Transverse colon (tissue), 4 donors: ENCODE results near the gene SLX4IP. TPM values are rescaled to one million over a fixed set of nuclear protein-coding genes. Genes with fewer than 3 reads are reported as not detected.

ENCODE experiments used
- DNase-seq: peaks from one replicate; pipeline ENCODE4 v3.0.0-alpha.2; 2019
- H3K27ac ChIP-seq, 4 donors: fragments of 200-600 bp; sonication (generic); 2 replicates each; pipeline ENCODE4 v1.5.1; 2016 to 2018; ENCODE audit warnings: inconsistent platforms in 4 of 4
- H3K27me3 ChIP-seq: fragments of 200-600 bp; sonication (generic); 2 replicates; pipeline ENCODE4 v1.5.1; 2017; ENCODE audit warnings: inconsistent platforms
- H3K36me3 ChIP-seq, 4 donors: fragments of 200-600 bp; sonication (generic); 2 replicates each; pipeline ENCODE4 v1.5.1; 2017 to 2019; ENCODE audit warnings: inconsistent platforms in 4 of 4
- H3K4me1 ChIP-seq, 4 donors: fragments of 200-600 bp; sonication (generic); 2 replicates each; pipeline ENCODE4 v1.5.1; 2017 to 2020; ENCODE audit warnings: inconsistent platforms in 4 of 4
- H3K4me3 ChIP-seq, 4 donors: fragments of 200-600 bp; sonication (generic); 1 replicate in 1 of 4; 2 replicates in 3 of 4; pipeline versions ENCODE4 v1.5.1 to v1.6.1; 2017 to 2019; ENCODE audit warnings: inconsistent platforms in 4 of 4
- H3K9me3 ChIP-seq, 2 donors: fragments of 200-600 bp; sonication (generic); 2 replicates each; pipeline ENCODE4 v1.5.1; 2017 to 2019; ENCODE audit warnings: inconsistent platforms in 2 of 2
- EP300 ChIP-seq: sonication (generic); formaldehyde crosslinking; IDR thresholded peaks from one replicate; pipeline ENCODE4 v1.6.1; 2017; ENCODE audit warnings: antibody characterized with exemption, low read depth
- POLR2A ChIP-seq: fragments of 450-650 bp; IDR thresholded peaks from one replicate; pipeline ENCODE4 v1.6.1; 2016; ENCODE audit warnings: antibody characterized with exemption, mild to moderate bottlenecking, moderate library complexity
- POLR2AphosphoS5 ChIP-seq, 3 donors: sonication (generic); formaldehyde crosslinking; IDR thresholded peaks; one replicate each; pipeline ENCODE4 v1.6.1; 2016; ENCODE audit warnings: antibody characterized with exemption in 3 of 3
- WGBS, 2 donors: methylation state at CpG; one replicate each; pipeline ENCODE4 v1.1.5; 2018; ENCODE audit warnings: low coverage in 1 of 2; 5-methylcytosine and 5-hydroxymethylcytosine counted together
- in situ Hi-C, 4 donors: fragments of 200-750 bp; cut with MboI; loops; one replicate each; pipeline versions ENCODE4 v1.15.0 to v1.15.1; 2017; ENCODE audit warnings: low sequenced_read_pairs in 3 of 4, low pct_ligation_motif_present in 1 of 4, low pct_unique_long_range_greater_than_20kb in 1 of 4
- intact Hi-C: fragments of 100-400 bp; cut with DNase I; formaldehyde crosslinking; loops from one replicate; pipeline ENCODE4 v1.15.1; 2023; ENCODE audit warnings: low total_unique reads
- total RNA-seq, 4 donors: library from RNA; depleted of rRNA; stranded (reverse); fragments of >200 nt; gene quantifications; one replicate each; pipeline ENCODE4 v1.1.0, GENCODE V29; 2016
- TF ChIP-seq, protein P1 (sequence below), 5 experiments: fragments of 200-600 bp in 3 of 5; fragments of 450-650 bp in 2 of 5; sonication (generic) in 3 of 5; IDR thresholded peaks; 1 replicate in 2 of 5; 2 replicates in 3 of 5; pipeline ENCODE4 v1.5.1; 2016 to 2017; ENCODE audit warnings: antibody characterized with exemption in 5 of 5, inconsistent platforms in 3 of 5, mild to moderate bottlenecking in 2 of 5, moderate library complexity in 1 of 5

Gene SLX4IP
- total RNA-seq, 4 donors from 2014 or later = 5.4 to 8.4 (median 7.5) TPM

DNA sequence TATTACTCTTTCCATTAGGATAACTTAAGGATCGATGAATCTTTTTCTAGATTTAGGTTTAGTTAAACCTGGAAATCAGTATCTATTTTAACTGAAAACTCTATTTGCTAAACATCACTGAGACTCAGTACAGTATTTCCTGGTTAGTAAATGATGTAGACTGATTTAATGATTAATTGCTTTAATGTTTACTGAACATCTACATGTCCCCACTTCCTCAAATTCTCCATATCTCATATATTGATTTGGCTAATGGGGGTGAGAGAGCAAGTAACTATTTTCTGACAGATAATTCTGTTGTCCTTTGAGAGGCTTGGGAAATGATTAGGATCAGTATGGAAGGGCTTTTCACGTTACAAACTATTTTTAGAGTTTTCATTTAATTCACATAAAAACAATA, 11.4 kb upstream of the SLX4IP start:
- H3K27me3 ChIP-seq = no peaks in the 10 kb centered on the region
- 93 to 96% methylated on average over 2 of the region's 2 CpGs for WGBS, 2 donors
- H3K27ac ChIP-seq = no peak overlapping the region
- peaks cover 0 to 4% (median 2%) of the 10 kb centered on the region in 4 donors for H3K4me1 ChIP-seq
- TF ChIP-seq POLR2A = no peak
- no peak for TF ChIP-seq POLR2AphosphoS5 (IDR thresholded peaks at IDR 0.05)
- TF ChIP-seq, protein P1, sequence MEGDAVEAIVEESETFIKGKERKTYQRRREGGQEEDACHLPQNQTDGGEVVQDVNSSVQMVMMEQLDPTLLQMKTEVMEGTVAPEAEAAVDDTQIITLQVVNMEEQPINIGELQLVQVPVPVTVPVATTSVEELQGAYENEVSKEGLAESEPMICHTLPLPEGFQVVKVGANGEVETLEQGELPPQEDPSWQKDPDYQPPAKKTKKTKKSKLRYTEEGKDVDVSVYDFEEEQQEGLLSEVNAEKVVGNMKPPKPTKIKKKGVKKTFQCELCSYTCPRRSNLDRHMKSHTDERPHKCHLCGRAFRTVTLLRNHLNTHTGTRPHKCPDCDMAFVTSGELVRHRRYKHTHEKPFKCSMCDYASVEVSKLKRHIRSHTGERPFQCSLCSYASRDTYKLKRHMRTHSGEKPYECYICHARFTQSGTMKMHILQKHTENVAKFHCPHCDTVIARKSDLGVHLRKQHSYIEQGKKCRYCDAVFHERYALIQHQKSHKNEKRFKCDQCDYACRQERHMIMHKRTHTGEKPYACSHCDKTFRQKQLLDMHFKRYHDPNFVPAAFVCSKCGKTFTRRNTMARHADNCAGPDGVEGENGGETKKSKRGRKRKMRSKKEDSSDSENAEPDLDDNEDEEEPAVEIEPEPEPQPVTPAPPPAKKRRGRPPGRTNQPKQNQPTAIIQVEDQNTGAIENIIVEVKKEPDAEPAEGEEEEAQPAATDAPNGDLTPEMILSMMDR (IDR thresholded peaks at IDR 0.05) = no peak
- no peak for TF ChIP-seq EP300
- no peaks in the 10 kb centered on the region for H3K9me3 ChIP-seq
- no peak overlapping the region for H3K4me3 ChIP-seq
- no peak for DNase-seq
- peaks cover 0 to 14% (median 0%) of the 10 kb centered on the region in 4 donors for H3K36me3 ChIP-seq
- in situ Hi-C loops = loop anchor here in 1 of 4 donors (10.0 to 25.0 kb wide), 2 partner anchors 439 to 1114 kb away; no protein-coding TSS in a partner anchor
- intact Hi-C loops = no loop called here

DNA sequence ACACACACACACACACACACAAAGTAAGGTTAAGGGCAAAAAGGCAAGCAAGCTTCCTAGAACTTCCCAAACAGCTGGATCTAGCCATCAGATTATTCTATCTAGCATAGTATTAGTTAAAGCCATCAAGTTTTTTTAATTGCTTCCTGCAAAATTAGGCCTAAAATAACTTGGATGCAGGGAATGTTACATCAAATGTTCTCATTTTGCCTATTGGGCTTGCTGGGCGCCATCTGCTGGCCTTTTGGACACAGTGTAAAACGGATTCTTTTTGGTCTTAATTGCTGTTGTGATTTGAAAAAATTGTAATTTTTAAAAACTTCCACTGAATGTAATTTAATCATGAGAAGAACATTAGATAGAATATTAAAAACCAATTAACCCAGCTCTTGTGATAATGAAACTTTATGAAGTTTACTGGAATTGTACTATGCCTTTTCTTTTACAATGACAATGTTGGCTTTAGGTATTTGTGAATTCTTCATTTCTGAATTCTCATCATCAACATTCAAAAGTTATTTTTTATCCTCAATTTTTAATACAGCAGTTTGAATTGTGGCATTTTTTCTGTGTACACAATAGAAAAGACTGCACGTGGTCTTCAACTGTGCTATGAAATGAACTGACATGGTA, 7.9 kb upstream of the SLX4IP start:
- in situ Hi-C loops = loop anchor here in 3 of 4 donors (5.0 to 25.0 kb wide), 3 partner anchors 440 to 450 kb away; no protein-coding TSS in a partner anchor
- DNase-seq = peak; percentile 41
- Histone ChIP-seq H3K36me3 (peaks cover 0 to 4% (median 0%) of the 10 kb centered on the region in 4 donors), H3K4me3 (no peak overlapping the region), H3K4me1 (peaks cover 6 to 35% (median 13%) of the 10 kb centered on the region in 4 donors), H3K27ac (no peak overlapping the region), H3K27me3 (no peaks in the 10 kb centered on the region), H3K9me3 (no peaks in the 10 kb centered on the region)
- TF ChIP-seq, protein P1 (IDR thresholded peaks at IDR 0.05) = peak; percentile 55 to 76 (median 71)
- TF ChIP-seq POLR2A = no peak
- 30 to 33% methylated on average over 3 of the region's 3 CpGs for WGBS, 2 donors
- intact Hi-C loops = loop anchor here (5.0 kb wide), 1 partner anchor 450 kb away; no protein-coding TSS in a partner anchor

DNA sequence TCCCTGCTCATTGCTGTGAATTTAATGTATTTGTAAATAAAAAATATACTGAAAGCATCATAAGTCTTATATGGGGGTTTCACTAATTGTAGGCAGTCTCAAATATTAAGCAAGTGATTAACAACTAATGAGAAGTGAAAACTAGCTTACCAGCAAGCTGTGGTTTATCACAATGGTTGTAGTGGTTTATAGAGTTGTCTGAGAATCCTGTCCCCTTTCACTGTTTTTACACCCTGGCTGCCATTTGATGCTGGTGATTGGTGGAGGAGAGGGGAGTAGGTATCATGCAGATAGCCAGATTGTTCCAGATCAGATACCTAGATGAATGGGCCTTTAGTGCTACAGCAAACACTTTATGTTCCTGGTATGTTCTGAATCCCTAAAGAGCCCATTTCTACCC, 7.1 kb upstream of the SLX4IP start:
- no peak for DNase-seq
- Histone ChIP-seq H3K36me3 (peaks cover 0 to 4% (median 0%) of the 10 kb centered on the region in 4 donors), H3K4me3 (no peak overlapping the region), H3K9me3 (no peaks in the 10 kb centered on the region), H3K27ac (no peak overlapping the region), H3K4me1 (peaks cover 12 to 43% (median 17%) of the 10 kb centered on the region in 4 donors), H3K27me3 (no peaks in the 10 kb centered on the region)
- intact Hi-C loops = loop anchor here (5.0 kb wide), 1 partner anchor 451 kb away; no protein-coding TSS in a partner anchor
- TF ChIP-seq, protein P1 (IDR thresholded peaks at IDR 0.05) = no peak
- TF ChIP-seq POLR2AphosphoS5 (IDR thresholded peaks at IDR 0.05) = no peak
- no peak for TF ChIP-seq EP300
- no peak for TF ChIP-seq POLR2A
- in situ Hi-C loops = loop anchor here in 3 of 4 donors (5.0 to 25.0 kb wide), 3 partner anchors 441 to 451 kb away; no protein-coding TSS in a partner anchor

DNA sequence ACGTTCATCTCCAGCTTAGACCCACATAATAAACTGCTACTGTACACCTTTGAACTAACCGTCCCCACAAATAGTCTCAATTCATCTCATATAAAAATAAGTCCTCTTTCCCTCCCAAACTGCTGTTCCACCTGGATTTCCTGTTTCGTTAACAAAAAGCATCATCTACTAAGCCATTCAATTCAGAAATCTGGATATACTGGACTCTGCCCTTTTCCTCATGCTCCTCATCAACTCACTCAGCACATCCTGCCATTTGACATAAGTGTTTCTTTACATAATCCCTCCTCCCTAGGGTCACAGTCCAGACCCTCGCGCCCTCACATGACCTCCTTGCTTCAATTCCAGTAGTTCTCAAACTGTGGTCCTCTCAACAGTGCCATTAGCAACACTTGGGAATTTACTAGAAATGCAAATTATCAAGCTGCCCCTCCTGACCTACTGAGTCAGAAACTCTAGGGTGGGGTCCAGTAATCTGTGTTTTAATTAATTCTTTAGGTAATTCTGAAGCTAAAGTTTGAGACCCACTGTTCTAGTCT, 5.6 kb upstream of the SLX4IP start:
- in situ Hi-C loops (loop anchor here in 3 of 4 donors (5.0 to 25.0 kb wide), 3 partner anchors 442 to 452 kb away; no protein-coding TSS in a partner anchor), intact Hi-C loops (loop anchor here (5.0 kb wide), 1 partner anchor 452 kb away; no protein-coding TSS in a partner anchor)
- Histone ChIP-seq H3K4me1 (peaks cover 13 to 48% (median 22%) of the 10 kb centered on the region in 4 donors), H3K9me3 (no peaks in the 10 kb centered on the region), H3K4me3 (no peak overlapping the region), H3K27me3 (no peaks in the 10 kb centered on the region), H3K36me3 (no peaks in the 10 kb centered on the region), H3K27ac (peak overlapping the region; percentile 2 to 32 (median 24))
- TF ChIP-seq POLR2AphosphoS5 (IDR thresholded peaks at IDR 0.05) = peak in 1 of 3 donors; percentile 31
- TF ChIP-seq POLR2A = no peak
- peak; percentile 53 for DNase-seq
- 50 to 62% methylated on average over 3 to 5 of the region's 5 CpGs for WGBS, 2 donors
